ENCODE data around the gene PLCD3.
A peak's percentile ranks its signal among the peaks of the same experiment; 100 is the strongest.

PLCD3 gene

DNA sequence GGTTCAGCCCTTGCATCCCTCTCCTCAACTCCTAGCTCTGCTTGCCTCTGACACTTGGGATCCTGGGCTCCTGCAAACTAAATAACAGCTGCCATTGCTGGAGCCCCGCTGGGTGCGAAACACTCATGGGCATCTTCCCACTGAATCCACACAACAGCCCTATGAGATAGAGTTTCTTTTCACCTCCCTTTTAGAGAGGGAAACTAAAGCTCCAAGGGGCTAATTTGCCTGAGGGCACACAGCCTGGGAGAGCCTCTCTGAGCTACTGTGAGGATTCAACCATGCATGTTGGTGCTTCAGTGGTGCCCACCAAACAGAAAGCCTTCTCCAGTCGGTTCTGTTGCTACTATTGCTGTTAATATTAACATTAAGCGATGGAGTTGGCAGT, 7.2 kb upstream of the PLCD3 start:
- DNase-seq (ENCODE audit: low read depth): no peak
- no peak overlapping the region for H3K4me3 ChIP-seq (ENCODE audit: low read depth, low read length)
- in situ Hi-C loops (cut with HindIII; ENCODE audit: low sequenced_read_pairs): no loop called here
- TF ChIP-seq, protein P1, sequence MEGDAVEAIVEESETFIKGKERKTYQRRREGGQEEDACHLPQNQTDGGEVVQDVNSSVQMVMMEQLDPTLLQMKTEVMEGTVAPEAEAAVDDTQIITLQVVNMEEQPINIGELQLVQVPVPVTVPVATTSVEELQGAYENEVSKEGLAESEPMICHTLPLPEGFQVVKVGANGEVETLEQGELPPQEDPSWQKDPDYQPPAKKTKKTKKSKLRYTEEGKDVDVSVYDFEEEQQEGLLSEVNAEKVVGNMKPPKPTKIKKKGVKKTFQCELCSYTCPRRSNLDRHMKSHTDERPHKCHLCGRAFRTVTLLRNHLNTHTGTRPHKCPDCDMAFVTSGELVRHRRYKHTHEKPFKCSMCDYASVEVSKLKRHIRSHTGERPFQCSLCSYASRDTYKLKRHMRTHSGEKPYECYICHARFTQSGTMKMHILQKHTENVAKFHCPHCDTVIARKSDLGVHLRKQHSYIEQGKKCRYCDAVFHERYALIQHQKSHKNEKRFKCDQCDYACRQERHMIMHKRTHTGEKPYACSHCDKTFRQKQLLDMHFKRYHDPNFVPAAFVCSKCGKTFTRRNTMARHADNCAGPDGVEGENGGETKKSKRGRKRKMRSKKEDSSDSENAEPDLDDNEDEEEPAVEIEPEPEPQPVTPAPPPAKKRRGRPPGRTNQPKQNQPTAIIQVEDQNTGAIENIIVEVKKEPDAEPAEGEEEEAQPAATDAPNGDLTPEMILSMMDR (IDR thresholded peaks at IDR 0.05; ENCODE audit: low read depth, low read length, missing control alignments): no peak

DNA sequence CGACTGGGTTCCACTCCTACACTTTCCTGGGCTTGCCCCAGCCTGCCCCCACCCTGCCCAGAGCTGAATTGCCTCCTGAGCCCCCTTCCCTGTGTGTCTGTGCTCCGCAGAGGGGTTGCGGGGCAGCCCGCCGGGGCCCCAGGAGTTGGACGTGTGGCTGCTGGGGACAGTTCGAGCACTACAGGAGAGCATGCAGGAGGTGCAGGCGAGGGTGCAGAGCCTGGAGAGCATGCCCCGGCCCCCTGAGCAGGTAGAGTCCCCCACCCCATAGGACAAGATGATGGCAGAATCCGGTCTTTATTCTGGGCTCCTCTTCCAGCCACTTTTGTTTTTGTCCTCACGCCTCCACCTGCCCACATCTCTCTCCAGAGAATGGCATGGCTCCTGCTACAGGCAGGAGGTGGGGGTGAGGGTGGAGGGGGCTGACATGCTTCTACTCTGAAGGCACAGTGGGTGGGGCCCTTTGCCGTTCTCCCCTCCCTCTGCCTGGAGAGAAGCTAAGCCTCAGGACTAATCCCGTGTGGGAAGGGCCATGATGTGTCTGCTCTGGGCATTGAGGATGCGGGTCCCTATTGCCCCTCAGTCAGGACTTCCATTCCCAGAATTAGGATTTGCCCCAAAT, 6.7 kb upstream of the PLCD3 start:
- no peak overlapping the region for H3K4me3 ChIP-seq (ENCODE audit: low read depth, low read length)
- in situ Hi-C loops (cut with HindIII; ENCODE audit: low sequenced_read_pairs): no loop called here
- TF ChIP-seq, protein P1 (IDR thresholded peaks at IDR 0.05; ENCODE audit: low read depth, low read length, missing control alignments): no peak
- DNase-seq (ENCODE audit: low read depth): no peak

GRCh38 chr17:45137561-45138305, 5.4 kb upstream of the PLCD3 start:
- TF ChIP-seq, protein P1 (IDR thresholded peaks at IDR 0.05; ENCODE audit: low read depth, low read length, missing control alignments): no peak
- in situ Hi-C loops (cut with HindIII; ENCODE audit: low sequenced_read_pairs): no loop called here
- no peak overlapping the region for H3K4me3 ChIP-seq (ENCODE audit: low read depth, low read length)
- DNase-seq (ENCODE audit: low read depth): no peak

DNA sequence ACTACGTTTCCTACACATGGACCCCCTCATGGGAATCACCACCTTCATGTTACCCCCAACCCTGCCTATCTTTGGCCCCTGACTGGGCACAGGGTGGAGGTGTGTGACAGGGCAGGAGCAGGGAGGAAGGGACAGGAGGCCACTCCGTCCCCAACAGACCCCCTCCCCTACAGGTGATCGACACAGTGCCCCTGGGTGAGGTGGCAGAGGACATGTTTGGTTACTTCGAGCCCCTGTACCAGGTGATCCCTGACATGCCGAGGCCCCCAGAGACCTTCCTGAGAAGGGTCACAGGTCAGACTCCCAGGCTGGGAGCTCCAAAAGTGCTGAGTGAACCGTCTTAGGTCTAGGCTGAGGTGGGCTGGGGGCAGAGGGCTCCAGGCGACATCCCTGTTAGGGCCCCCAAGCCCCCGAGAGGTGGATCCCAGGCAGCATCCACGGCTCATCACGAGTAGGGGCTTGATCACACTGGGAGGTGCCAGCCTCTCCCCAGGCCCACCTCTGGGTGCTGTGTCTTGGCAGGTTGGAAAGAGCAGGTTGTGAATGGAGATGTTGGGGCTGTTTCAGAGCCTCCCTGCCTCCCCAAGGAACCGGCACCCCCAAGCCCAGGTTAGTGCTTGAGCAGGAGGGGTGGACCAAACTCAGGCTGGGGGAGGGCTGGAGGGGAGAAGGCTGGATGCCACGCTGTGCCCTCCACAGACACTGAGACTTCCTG, 4.7 kb upstream of the PLCD3 start:
- in situ Hi-C loops (cut with HindIII; ENCODE audit: low sequenced_read_pairs): no loop called here
- no peak for DNase-seq (ENCODE audit: low read depth)
- no peak overlapping the region for H3K4me3 ChIP-seq (ENCODE audit: low read depth, low read length)
- TF ChIP-seq, protein P1 (IDR thresholded peaks at IDR 0.05; ENCODE audit: low read depth, low read length, missing control alignments): no peak

DNA sequence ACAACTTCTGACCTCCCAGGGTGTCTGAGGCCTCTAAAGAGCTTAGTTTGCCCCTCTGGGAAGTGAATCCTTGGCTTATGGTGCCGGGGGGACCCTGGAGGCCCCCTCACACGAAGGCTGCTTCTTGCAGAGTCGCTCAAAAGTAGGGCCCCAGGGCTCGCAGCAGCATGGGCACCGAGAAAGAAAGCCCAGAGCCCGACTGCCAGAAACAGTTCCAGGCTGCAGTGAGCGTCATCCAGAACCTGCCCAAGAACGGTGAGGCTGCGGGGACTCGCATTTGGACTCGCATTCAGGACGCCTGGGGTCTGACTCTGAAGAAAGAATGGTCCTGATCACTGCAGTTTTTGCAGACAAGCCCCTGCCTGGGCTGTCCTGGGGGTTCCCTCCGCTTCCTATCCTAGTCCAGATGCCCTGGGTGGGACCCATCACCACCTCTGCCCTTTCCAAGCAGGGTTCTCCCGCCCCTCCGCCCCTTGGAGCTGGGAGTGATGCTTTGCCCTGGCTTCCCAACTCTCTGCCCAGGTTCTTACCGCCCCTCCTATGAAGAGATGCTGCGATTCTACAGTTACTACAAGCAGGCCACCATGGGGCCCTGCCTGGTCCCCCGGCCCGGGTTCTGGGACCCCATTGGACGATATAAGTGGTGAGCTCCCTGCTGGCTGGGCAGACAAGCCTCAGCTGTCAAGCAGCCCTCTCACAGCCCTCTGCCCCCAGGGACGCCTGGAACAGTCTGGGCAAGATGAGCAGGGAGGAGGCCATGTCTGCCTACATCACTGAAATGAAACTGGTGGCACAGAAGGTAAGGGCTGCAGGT, 3.9 kb upstream of the PLCD3 start:
- in situ Hi-C loops (cut with HindIII; ENCODE audit: low sequenced_read_pairs): no loop called here
- H3K4me3 ChIP-seq (ENCODE audit: low read depth, low read length): peak overlapping the region; percentile 53
- no peak for DNase-seq (ENCODE audit: low read depth)
- TF ChIP-seq, protein P1 (IDR thresholded peaks at IDR 0.05; ENCODE audit: low read depth, low read length, missing control alignments): no peak
